GM23338 (cell line): ENCODE results near the gene ATXN7L1.

Source experiments
- CREB1 ChIP-seq: fragments of 250-450 bp; sonication (Bioruptor Pico); IDR thresholded peaks from 2 replicates; pipeline ENCODE4 v1.5.0; 2020; ENCODE audit warnings: low read depth, mild to moderate bottlenecking, moderate library complexity
- CTCF ChIP-seq, 2 experiments: fragments of 200-600 bp in 1 of 2; sonication (generic) in 1 of 2; conservative IDR thresholded peaks; 2 replicates each; pipeline versions ENCODE4 v1.5.1 to v1.6.1; 2016 to 2017; ENCODE audit warnings: antibody characterized with exemption in 2 of 2, low read depth in 2 of 2, mild to moderate bottlenecking in 2 of 2, moderate library complexity in 1 of 2
- ETS1 ChIP-seq: IDR thresholded peaks from 2 replicates; pipeline ENCODE4 v1.6.1; 2016; ENCODE audit warnings: antibody characterized with exemption
- EZH2 ChIP-seq: fragments of 200-600 bp; sonication (generic); IDR thresholded peaks from one replicate; pipeline ENCODE4 v1.8.0; 2017; ENCODE audit warnings: antibody characterized with exemption, mild to moderate bottlenecking, low read depth; ENCODE audit not compliant: unreplicated experiment
- EZH2phosphoT487 ChIP-seq: fragments of 200-600 bp; sonication (generic); IDR thresholded peaks from one replicate; pipeline ENCODE4 v1.8.1; 2018; ENCODE audit warnings: antibody characterized with exemption; ENCODE audit not compliant: unreplicated experiment
- JUNB ChIP-seq: IDR thresholded peaks from one replicate; pipeline ENCODE4 v1.6.1; 2016; ENCODE audit warnings: antibody characterized with exemption; ENCODE audit not compliant: unreplicated experiment
- POLR2AphosphoS5 ChIP-seq: IDR thresholded peaks from 2 replicates; pipeline ENCODE4 v1.6.1; 2016; ENCODE audit warnings: antibody characterized with exemption, low read depth
- REST ChIP-seq: IDR thresholded peaks from one replicate; pipeline ENCODE4 v1.6.1; 2018; ENCODE audit warnings: antibody characterized with exemption; ENCODE audit not compliant: unreplicated experiment
- ZNF114 ChIP-seq: fragments of 250-450 bp; sonication (Bioruptor Pico); IDR thresholded peaks from 2 replicates; pipeline ENCODE4 v1.5.0; 2020; ENCODE audit warnings: mild to moderate bottlenecking, moderate library complexity

GRCh38 chr7:105619590-105619989 lies 256.8 kb downstream of the ATXN7L1 start:
- TF ChIP-seq REST = no peak
- no peak for TF ChIP-seq EZH2phosphoT487
- no peak for TF ChIP-seq CTCF (conservative IDR thresholded peaks at IDR 0.05; ENCODE audit: low read depth in 2 of 2)
- TF ChIP-seq ZNF114 (CRISPR knock-in tag) = no peak
- no peak for TF ChIP-seq CREB1 (CRISPR knock-in tag)
- no peak for TF ChIP-seq POLR2AphosphoS5
- no peak for TF ChIP-seq EZH2
- TF ChIP-seq JUNB = no peak
- no peak for TF ChIP-seq ETS1
